Measurements from ENCODE around the gene F10.

F10 gene

GRCh38 chr13:113129921-113130750 lies 7.5 kb downstream of the F10 start:
- no peak for DNase-seq (ENCODE audit: low read depth in 2 of 2, low spot score in 1 of 2)

- no peak for DNase-seq (ENCODE audit: low read depth in 2 of 2, low spot score in 1 of 2)
These were observed 12.7 kb downstream of the F10 start for GRCh38 chr13:113135281-113135760.

GRCh38 chr13:113137691-113138298 lies 15.2 kb downstream of the F10 start:
- DNase-seq (ENCODE audit: low read depth in 2 of 2, low spot score in 1 of 2), result no peak

- DNase-seq (ENCODE audit: low read depth in 2 of 2, low spot score in 1 of 2), result no peak
These were observed 16.4 kb downstream of the F10 start for GRCh38 chr13:113138792-113139551.

GRCh38 chr13:113139577-113139976 lies 17.0 kb downstream of the F10 start:
- no peak for DNase-seq (ENCODE audit: low read depth in 2 of 2, low spot score in 1 of 2)

GRCh38 chr13:113140677-113141600 lies 18.3 kb downstream of the F10 start:
- DNase-seq (ENCODE audit: low read depth in 2 of 2, low spot score in 1 of 2), result no peak

GRCh38 chr13:113141601-113141970 lies 19.0 kb downstream of the F10 start:
- no peak for DNase-seq (ENCODE audit: low read depth in 2 of 2, low spot score in 1 of 2)

GRCh38 chr13:113142876-113143275 lies 20.3 kb downstream of the F10 start:
- no peak for DNase-seq (ENCODE audit: low read depth in 2 of 2, low spot score in 1 of 2)

- DNase-seq (ENCODE audit: low read depth in 2 of 2, low spot score in 1 of 2), result no peak
These were observed 21.1 kb downstream of the F10 start for GRCh38 chr13:113143466-113144254.

- no peak for DNase-seq (ENCODE audit: low read depth in 2 of 2, low spot score in 1 of 2)
These were observed 21.6 kb downstream of the F10 start for GRCh38 chr13:113144255-113144629.

- no peak for DNase-seq (ENCODE audit: low read depth in 2 of 2, low spot score in 1 of 2)
These were observed 22.9 kb downstream of the F10 start for GRCh38 chr13:113145496-113145895.

- no peak for DNase-seq (ENCODE audit: low read depth in 2 of 2, low spot score in 1 of 2)
These were observed 23.5 kb downstream of the F10 start for GRCh38 chr13:113145911-113146598.

GRCh38 chr13:113146750-113147149 lies 24.2 kb downstream of the F10 start:
- DNase-seq (ENCODE audit: low read depth in 2 of 2, low spot score in 1 of 2), result no peak

GRCh38 chr13:113147206-113147605 lies 24.6 kb downstream of the F10 start:
- DNase-seq (ENCODE audit: low read depth in 2 of 2, low spot score in 1 of 2), result no peak

- DNase-seq (ENCODE audit: low read depth in 2 of 2, low spot score in 1 of 2), result no peak
These were observed 25.8 kb downstream of the F10 start for GRCh38 chr13:113148407-113148806.

- no peak for DNase-seq (ENCODE audit: low read depth in 2 of 2, low spot score in 1 of 2)
These were observed 26.4 kb downstream of the F10 start for GRCh38 chr13:113148940-113149503.

- DNase-seq (ENCODE audit: low read depth in 2 of 2, low spot score in 1 of 2), result no peak
These were observed 27.3 kb downstream of the F10 start for GRCh38 chr13:113149711-113150549.
